ENCODE results near the gene PAPOLA. TPM values are rescaled to one million over a fixed set of nuclear protein-coding genes. Genes with fewer than 3 reads are reported as not detected.

The PAPOLA gene
- total and polyA plus RNA-seq, 12 donors, result 63.0 to 159 (median 110) TPM

- ATAC-seq (no peak), DNase-seq (no peak)
- WGBS, 2 donors, result 51 to 60% methylated on average over 6 of the region's 6 CpGs
- H3K36me3 ChIP-seq, result no peaks in the 10 kb centered on the region
- no peaks in the 10 kb centered on the region for H3K27me3 ChIP-seq
- TF ChIP-seq CTCF (IDR thresholded peaks at IDR 0.05), result no peak
- no peak overlapping the region for H3K4me3 ChIP-seq
- no peaks in the 10 kb centered on the region for H3K4me1 ChIP-seq
- H3K27ac ChIP-seq, result no peak overlapping the region
- no peaks in the 10 kb centered on the region for H3K9me3 ChIP-seq
- intact Hi-C loops (cut with DNase I), result no loop called here
These were observed 24.1 kb upstream of the PAPOLA start for GRCh38 chr14:96478119-96478518.

GRCh38 chr14:96479435-96480146 is 22.6 kb upstream of the PAPOLA start:
- TF ChIP-seq CTCF (IDR thresholded peaks at IDR 0.05), result no peak
- no peak for ATAC-seq
- Histone ChIP-seq H3K4me1 (no peaks in the 10 kb centered on the region), H3K36me3 (no peaks in the 10 kb centered on the region), H3K27me3 (no peaks in the 10 kb centered on the region), H3K9me3 (no peaks in the 10 kb centered on the region), H3K27ac (no peak overlapping the region), H3K4me3 (no peak overlapping the region)
- intact Hi-C loops (cut with DNase I), result no loop called here
- no peak for DNase-seq
- WGBS, 2 donors, result 67 to 72% methylated on average over 10 of the region's 10 CpGs

GRCh38 chr14:96481731-96482314 is 20.4 kb upstream of the PAPOLA start:
- H3K9me3 ChIP-seq, result no peaks in the 10 kb centered on the region
- H3K36me3 ChIP-seq, result no peaks in the 10 kb centered on the region
- no peak overlapping the region for H3K4me3 ChIP-seq
- no peak for ATAC-seq
- 69 to 79% methylated on average over 4 of the region's 4 CpGs for WGBS, 2 donors
- no peak for TF ChIP-seq CTCF (IDR thresholded peaks at IDR 0.05)
- intact Hi-C loops (cut with DNase I), result no loop called here
- H3K4me1 ChIP-seq, result no peaks in the 10 kb centered on the region
- no peak for DNase-seq
- no peaks in the 10 kb centered on the region for H3K27me3 ChIP-seq
- no peak overlapping the region for H3K27ac ChIP-seq

- Histone ChIP-seq H3K27ac (no peak overlapping the region), H3K36me3 (no peaks in the 10 kb centered on the region), H3K9me3 (no peaks in the 10 kb centered on the region), H3K4me3 (no peak overlapping the region), H3K4me1 (no peaks in the 10 kb centered on the region), H3K27me3 (no peaks in the 10 kb centered on the region)
- no peak for DNase-seq
- ATAC-seq, result no peak
- intact Hi-C loops (cut with DNase I), result no loop called here
- no peak for TF ChIP-seq CTCF (IDR thresholded peaks at IDR 0.05)
- WGBS, 2 donors, result 73 to 75% methylated on average over 10 of the region's 10 CpGs
These were observed 19.2 kb upstream of the PAPOLA start for GRCh38 chr14:96482986-96483385.
